NCI-H748 (cell line): ENCODE measurements around the gene IL22RA1.

ENCODE experiments used
- DNase-seq: peaks from one replicate; lab custom pipeline; 2025; ENCODE audit not compliant: unreplicated experiment; lab: John Stamatoyannopoulos, UW

Gene IL22RA1, protein sequence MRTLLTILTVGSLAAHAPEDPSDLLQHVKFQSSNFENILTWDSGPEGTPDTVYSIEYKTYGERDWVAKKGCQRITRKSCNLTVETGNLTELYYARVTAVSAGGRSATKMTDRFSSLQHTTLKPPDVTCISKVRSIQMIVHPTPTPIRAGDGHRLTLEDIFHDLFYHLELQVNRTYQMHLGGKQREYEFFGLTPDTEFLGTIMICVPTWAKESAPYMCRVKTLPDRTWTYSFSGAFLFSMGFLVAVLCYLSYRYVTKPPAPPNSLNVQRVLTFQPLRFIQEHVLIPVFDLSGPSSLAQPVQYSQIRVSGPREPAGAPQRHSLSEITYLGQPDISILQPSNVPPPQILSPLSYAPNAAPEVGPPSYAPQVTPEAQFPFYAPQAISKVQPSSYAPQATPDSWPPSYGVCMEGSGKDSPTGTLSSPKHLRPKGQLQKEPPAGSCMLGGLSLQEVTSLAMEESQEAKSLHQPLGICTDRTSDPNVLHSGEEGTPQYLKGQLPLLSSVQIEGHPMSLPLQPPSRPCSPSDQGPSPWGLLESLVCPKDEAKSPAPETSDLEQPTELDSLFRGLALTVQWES

DNA sequence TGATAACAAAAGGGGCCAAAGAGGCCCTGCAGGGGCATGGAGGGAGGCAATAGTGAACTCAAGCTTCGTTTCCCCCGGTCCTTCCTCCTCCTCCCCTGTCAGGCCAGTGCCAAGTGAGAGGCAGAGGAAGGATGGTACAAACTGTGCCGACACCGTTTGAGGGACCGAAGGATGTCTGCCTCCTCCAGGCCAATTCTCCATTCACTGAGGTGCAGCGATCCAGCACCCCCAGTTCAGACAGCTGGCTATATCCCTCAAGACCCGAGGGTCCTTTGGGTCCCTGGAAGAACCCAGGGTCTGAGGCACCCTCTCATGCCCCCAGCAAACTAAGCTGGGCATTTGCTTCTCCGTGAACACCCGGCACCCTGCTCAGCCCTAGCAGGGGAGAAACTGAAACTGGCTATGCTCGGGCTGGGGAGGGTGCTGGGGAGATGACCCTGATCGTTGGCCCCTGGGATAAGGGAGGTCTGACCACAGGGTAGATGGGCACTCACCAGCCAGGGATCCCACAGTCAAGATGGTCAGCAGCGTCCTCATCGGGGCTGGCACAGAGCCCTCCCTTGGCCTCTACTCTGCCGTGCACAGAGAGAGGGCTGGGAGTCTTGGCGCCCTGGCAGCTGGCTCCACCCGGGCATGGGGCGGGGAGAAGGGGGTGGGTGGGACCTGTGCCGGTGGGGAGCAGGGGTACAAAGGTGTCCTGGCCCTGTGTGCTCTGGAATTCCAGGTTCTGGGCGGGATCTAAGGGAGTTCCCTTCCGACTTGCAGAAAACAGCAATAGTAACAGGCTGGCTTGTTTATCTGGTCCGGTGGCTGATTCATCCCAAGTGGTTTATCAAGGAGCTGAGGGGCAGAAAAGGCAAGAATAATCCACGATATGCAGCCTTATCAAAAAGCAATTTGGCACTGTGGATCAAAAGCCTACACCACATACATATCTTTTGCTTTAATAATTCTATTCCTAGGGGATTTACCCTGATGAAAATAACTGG is at the start of gene IL22RA1:
Gene IL22RA1 (minus strand): TSS at position 595 of the 989 bp plus-strand sequence. CDS start 58 bp downstream, at position 537.
- no peak for DNase-seq

DNA sequence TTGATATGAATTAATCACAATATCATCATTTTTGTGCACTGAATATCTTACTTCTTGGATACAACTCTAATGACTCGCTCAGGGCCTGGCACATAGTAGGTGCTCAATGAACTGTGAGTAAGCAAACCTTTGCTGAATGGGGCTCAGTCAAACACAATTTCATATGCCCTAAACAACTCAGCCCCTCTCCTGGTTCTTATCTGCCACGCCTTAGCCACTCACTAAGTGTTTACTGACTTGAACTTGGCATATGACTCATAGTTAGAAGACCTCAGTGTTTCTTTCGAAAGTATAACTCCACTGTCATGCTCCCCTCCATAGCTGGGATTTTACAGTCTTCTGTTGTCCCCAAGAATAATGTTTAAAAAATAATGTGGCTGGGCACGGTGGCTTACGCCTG is 48.9 kb upstream of the IL22RA1 start:
- no peak for DNase-seq

- no peak for DNase-seq
These were observed 48.1 kb upstream of the IL22RA1 start for GRCh38 chr1:24190983-24191461.

- no peak for DNase-seq
These were observed 46.6 kb upstream of the IL22RA1 start for GRCh38 chr1:24189528-24189927.

GRCh38 chr1:24186993-24187790 is 44.3 kb upstream of the IL22RA1 start, which contains the start of gene IFNLR1:
TSS of gene IFNLR1 (minus strand) at chr1:24187289. CDS start at chr1:24187248, 41 bp downstream.
- peak; percentile 85 for DNase-seq

DNA sequence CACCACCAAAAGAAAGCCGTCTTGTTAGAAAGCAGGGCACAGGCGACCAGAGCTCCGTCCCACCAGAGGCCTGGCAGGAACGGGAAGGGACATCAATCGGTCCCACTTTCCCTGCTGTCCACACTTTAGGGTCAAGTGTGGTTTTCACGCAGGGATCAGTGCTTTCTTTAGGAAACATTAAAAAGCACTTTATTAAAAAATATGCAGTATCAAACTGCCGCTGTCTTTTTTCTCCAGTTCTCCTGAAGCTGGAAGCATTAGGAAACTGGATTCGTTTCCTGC is 43.7 kb upstream of the IL22RA1 start:
- no peak for DNase-seq

DNA sequence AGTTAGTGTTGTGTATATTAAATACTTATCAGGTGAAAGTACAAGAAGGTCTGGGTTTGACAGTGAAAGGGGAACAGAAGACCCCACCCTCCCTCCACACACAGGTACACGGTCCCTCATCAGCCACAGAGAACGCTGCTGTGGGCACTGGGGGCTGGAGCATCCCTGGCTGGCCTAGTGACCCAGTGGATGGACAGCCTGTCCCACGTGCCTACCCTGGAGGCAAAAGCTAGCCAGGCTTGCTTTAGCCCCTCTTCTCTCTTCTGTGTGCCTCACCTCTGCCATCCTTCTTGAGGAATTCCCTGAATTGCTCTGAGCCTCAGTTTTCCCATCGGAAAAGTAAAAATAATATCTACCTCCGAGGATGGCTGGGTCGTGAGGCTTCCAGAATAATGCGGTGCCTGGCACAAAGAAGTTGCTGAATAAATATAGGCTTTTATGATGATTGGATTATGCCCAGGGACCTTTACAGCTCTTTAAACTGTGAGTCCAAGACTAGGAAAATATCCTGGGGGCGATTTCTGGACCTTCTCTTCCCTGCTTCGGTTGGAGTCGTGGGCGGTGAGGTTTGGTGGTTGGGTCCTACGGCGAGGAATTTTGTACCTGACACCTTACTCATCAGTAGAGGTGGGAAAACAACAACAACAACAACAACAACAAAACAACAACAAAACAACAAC is 43.2 kb upstream of the IL22RA1 start:
- DNase-seq, result no peak

GRCh38 chr1:24185076-24185475 is 42.1 kb upstream of the IL22RA1 start:
- DNase-seq, result no peak

DNA sequence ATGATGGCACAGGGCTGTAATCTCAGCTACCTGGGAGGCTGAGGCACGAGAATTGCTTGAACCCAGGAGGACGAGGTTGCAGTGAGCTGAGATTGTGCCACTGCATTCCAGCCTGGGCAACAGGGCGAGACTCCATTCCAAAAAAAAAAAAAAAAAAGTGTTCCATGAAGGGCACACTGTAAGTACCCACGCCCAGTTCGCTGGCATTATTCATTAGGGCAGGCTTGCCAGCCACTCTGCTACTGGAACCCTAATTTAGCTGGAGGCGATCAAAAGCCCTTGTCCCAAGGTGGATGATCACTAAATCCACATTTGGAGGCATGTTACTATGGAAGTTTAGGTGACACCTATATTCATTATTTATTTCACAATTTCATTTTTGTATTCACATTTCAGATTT is 39.1 kb upstream of the IL22RA1 start:
- no peak for DNase-seq

DNA sequence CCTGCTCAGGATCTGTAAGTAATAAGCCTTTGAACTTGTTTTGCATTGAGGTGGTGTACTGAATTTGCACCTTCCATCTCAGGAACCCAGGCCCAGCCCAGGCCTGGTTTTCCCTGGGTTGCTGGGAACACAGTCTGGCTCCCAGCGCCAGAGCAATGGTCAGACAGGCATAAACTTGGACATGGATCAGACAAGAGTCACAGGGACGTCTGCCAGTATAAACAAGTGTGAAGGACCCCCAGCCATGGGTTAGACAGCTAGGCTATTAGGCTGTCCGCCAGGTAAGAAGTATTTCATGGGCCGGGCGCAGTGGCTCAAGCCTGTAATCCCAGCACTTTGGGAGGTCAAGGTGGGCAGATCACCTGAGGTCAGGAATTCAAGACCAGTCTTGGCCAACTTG is 38.7 kb upstream of the IL22RA1 start:
- no peak for DNase-seq

GRCh38 chr1:24180676-24181075 is 37.7 kb upstream of the IL22RA1 start:
- DNase-seq, result no peak

DNA sequence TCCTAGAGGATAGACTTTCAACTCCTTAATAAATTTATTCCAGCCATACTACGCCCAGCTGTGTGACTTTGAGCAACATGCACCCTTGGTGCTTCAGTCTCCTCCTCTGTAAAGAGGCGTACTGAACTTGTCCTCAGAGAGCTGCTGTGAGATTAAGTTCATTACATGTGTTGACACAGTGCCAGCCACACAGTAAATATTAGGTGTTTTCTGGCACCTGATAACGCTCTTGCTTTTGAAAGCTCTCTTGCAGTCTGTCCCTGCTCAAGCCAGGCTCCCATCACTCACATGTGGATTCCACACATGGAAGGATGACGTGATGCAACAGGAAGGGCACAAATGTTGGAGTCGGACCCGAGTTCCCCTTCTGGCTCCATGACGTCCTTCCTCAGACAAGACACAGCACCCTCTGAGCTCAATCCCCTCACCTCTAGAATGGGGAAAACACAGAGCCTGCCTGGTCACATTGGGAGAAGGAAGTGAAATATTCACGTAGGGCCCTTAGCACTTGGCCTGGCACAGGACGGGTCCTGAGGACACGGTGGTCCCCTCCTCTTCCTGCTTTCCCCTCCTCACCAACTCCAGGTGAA is 36.4 kb upstream of the IL22RA1 start:
- no peak for DNase-seq

DNA sequence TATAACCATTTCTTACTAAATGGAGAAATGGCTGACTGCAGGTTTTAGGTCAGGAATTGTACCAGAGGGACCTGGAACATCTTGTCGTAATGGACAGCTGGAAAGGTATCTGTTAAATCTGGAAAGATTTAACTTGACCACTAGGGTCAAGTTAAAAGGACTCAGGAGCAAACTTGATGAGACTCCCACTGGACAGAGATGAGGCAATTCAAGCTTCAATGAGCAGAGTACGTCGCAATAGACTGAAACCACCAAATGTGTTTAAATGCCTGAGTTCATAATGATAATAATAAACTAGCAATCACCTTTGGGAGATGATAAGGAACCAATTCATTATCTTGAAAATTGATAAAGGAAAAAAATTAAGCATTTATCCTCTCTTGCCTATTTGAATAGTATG is 35.5 kb upstream of the IL22RA1 start:
- no peak for DNase-seq

GRCh38 chr1:24177161-24177560 is 34.2 kb upstream of the IL22RA1 start:
- no peak for DNase-seq

DNA sequence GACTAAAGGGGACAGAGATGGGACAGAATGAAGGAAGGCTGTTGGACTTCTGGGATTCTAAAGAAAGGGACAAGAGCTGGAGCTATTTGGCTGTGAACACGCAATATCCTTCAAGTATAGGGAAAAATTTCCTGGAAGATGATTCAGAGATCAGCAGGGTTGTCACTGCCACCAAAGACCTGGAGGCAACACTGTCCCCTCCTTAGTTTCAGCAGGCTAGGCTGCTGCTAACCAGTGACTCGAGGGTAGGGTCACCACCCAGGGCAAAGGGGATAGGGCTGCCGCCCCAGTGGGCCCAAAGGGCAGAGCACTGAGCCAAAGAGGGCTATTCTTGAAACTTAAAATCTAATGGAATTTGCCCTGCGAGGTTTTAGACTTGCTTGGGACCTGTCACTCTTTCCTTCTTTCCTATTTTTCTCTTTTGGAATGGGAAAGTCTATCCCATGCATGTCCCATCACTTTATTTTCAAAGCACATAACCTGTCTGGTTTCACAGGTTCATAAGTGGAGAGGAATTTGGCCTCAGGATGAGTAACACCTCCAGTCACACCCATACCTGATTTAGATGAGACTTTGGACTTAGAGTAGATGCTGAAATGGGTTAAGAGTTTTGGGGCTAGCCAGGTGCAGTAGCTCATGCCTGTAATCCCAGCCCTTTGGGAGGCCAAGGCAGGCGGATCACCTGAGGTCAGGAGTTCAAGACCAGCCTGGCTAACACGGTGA is 32.3 kb upstream of the IL22RA1 start:
- DNase-seq, result no peak

- DNase-seq, result no peak
These were observed 31.0 kb upstream of the IL22RA1 start for GRCh38 chr1:24173638-24174575.

DNA sequence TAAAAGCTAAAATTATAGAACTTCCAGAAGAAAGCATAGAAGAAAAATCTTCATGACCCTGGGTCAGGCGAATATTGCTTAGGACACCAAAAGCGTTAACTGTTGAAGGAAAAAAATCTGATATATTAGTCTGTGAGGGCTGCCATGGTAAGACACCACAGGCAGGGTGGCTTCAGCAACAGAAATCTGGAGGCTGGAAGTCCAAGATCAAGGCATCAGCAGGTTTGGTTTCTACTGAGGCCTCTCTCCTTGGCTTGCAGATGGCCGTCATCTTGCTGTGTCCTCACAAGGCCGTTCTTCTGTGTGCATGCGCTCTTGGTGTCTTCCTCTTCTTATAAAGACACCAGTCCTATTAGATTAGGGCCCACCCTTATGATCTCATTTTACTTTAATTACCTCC is 29.7 kb upstream of the IL22RA1 start:
- no peak for DNase-seq

DNA sequence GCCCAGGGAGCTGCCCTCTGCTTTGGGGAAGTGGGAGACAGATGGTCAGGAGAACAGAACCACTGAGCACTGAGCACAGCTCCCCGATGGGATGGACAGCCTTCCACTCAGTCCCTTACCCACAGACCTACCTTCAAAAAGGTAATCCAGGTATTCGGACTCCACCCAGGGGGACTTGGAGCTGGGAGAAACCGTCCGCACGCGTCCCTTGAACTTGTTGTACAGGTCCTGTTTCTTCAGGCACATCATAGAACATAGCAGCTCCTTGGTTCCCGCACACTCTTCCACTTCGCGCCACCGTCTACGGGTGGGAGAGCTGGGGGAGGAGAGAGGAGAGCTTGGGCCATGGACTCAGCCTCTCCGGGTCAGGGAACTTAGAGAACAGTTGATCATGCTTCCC is 26.3 kb upstream of the IL22RA1 start:
- DNase-seq, result no peak
